Fibroblast of the aortic adventitia (primary cell): ENCODE results near the gene GJB1. TPM values are rescaled to one million over a fixed set of nuclear protein-coding genes. Genes with fewer than 3 reads are reported as not detected.
"Not testable (repeated sequence)": the region's sequence is repeated elsewhere in the genome, so short reads cannot be mapped to it uniquely, and the experiment has no call there.

Source experiments
- DNase-seq: peaks from one replicate; pipeline ENCODE4 v3.0.0-alpha.2; 2010; ENCODE audit warnings: low read depth
- H3K4me3 ChIP-seq: 2 replicates; pipeline ENCODE4 v1.5.1; 2011; ENCODE audit warnings: low read depth, mild to moderate bottlenecking, control low read depth, low read length, moderate library complexity
- total RNA-seq: library from RNA; depleted of rRNA; stranded (reverse); fragments of >200 nt; gene quantifications from 2 replicates; pipeline ENCODE4 v1.2.3, GENCODE V29; 2012; ENCODE audit warnings: low replicate concordance
- TF ChIP-seq, protein P1 (sequence below): IDR thresholded peaks from 2 replicates; pipeline ENCODE4 v1.5.1; 2011; ENCODE audit warnings: mild to moderate bottlenecking, low read length, control low read depth, inconsistent platforms; ENCODE audit not compliant: insufficient read depth

The GJB1 gene
- total RNA-seq, 1 donor, result not detected

DNA sequence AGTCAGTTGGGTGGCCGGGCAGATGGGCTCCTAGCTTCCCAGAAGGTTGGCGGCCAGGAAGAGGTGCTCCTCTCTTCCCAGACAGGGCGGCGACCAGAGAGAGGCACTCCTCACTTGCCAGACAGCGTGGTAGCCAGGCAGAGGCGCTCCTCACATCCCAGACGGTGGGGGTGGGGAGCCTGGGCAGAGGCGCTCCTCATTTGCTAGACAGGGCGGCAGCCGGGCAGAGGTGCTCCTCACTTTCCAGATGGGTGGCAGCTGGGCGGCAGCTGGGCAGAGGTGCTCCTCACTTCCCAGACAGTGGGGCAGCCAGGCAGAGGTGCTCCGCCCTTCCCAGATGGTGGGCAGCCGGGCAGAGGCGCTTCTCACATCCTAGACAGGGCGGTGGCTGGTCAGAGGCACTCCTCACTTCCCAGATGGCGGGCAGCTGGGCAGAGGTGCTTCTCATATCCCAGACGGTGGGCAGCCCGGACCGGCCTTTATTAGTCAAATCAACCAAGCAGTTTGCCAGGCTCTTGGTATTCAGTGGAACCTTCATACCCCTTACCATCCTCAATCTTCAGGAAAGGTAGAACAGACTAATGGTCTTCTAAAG lies 46.9 kb downstream of the GJB1 start:
- no peak for DNase-seq
- TF ChIP-seq, protein P1, sequence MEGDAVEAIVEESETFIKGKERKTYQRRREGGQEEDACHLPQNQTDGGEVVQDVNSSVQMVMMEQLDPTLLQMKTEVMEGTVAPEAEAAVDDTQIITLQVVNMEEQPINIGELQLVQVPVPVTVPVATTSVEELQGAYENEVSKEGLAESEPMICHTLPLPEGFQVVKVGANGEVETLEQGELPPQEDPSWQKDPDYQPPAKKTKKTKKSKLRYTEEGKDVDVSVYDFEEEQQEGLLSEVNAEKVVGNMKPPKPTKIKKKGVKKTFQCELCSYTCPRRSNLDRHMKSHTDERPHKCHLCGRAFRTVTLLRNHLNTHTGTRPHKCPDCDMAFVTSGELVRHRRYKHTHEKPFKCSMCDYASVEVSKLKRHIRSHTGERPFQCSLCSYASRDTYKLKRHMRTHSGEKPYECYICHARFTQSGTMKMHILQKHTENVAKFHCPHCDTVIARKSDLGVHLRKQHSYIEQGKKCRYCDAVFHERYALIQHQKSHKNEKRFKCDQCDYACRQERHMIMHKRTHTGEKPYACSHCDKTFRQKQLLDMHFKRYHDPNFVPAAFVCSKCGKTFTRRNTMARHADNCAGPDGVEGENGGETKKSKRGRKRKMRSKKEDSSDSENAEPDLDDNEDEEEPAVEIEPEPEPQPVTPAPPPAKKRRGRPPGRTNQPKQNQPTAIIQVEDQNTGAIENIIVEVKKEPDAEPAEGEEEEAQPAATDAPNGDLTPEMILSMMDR, result no peak

DNA sequence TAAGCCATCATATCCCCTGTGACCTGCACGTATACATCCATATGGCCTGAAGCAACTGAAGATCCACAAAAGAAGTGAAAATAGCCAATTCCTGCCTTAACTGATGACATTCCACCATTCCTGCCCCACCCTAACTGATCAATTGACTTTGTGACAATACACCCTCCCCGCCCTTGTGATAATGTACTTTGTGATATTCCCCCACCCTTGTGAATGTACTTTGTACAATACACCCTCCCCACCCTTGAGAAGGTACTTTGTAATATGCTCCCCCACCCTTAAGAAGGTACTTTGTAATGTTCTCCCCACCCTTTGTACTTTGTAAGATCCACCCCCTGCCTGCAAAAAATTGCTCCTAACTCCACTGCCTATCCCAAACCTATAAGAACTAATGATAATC lies 49.3 kb downstream of the GJB1 start:
- not testable (repeated sequence) for H3K4me3 ChIP-seq, DNase-seq

More for the DNA sequence above, 46.9 kb downstream of the GJB1 start:
- no peak overlapping the region for H3K4me3 ChIP-seq

Other genes with a start within 250 kb of the GJB1 start
- gene SNX12, start 154.9 kb upstream of the GJB1 start, total RNA-seq, result 61.7 and 64.1 TPM in 2 replicates
- gene FOXO4, start 127.4 kb upstream of the GJB1 start, total RNA-seq, result 4.2 and 75.8 TPM in 2 replicates
- not detected in 2 replicates for gene CXorf65, start 116.5 kb upstream of the GJB1 start, total RNA-seq
- gene IL2RG, start 111.6 kb upstream of the GJB1 start, total RNA-seq, result not detected in 2 replicates
- 12.4 and 24.3 TPM in 2 replicates for gene MED12, start 104.6 kb upstream of the GJB1 start, total RNA-seq
- 1.5 and 4.2 TPM in 2 replicates for gene NLGN3, start 78.4 kb upstream of the GJB1 start, total RNA-seq
- gene ZMYM3, start 30.9 kb downstream of the GJB1 start, total RNA-seq, result 10.6 and 20.3 TPM in 2 replicates
- gene NONO, start 60.4 kb downstream of the GJB1 start, total RNA-seq, result 330 and 444 TPM in 2 replicates
- gene ITGB1BP2, start 78.5 kb downstream of the GJB1 start, total RNA-seq, result 2.6 and 6.2 TPM in 2 replicates
- 29.8 and 74.4 TPM in 2 replicates for gene TAF1, start 143.1 kb downstream of the GJB1 start, total RNA-seq